K562 (cell line): Measurements from ENCODE around the gene MBOAT1. TPM values are rescaled to one million over a fixed set of nuclear protein-coding genes. Genes with fewer than 3 reads are reported as not detected.

Experiments
- ARID3B ChIP-seq: fragments of 250-450 bp; sonication (Bioruptor Pico); IDR thresholded peaks from 2 replicates; pipeline ENCODE4 v1.4.0; 2020; ENCODE audit warnings: borderline replicate concordance
- CHCHD3 ChIP-seq: fragments of 250-450 bp; sonication (Bioruptor Pico); IDR thresholded peaks from 2 replicates; pipeline ENCODE4 v2.1.2; 2022; ENCODE audit warnings: mild to moderate bottlenecking
- DACH1 ChIP-seq: fragments of 450-650 bp; IDR thresholded peaks from 2 replicates; pipeline ENCODE4 v1.6.1; 2018; ENCODE audit not compliant: partially characterized antibody
- ELF1 ChIP-seq: fragments of 200-800 bp; sonication (Bioruptor generic); IDR thresholded peaks from 2 replicates; pipeline ENCODE4 v1.6.1; 2016; ENCODE audit warnings: missing genetic modification characterization, missing compliant biosample characterization
- EP300 ChIP-seq: IDR thresholded peaks from 2 replicates; pipeline ENCODE4 v1.6.1; 2012; ENCODE audit warnings: low read length, improper control_type of control experiment
- ETS1 ChIP-seq: conservative IDR thresholded peaks from 2 replicates; pipeline ENCODE4 v1.6.1; 2011; ENCODE audit warnings: low read depth, mild to moderate bottlenecking, low read length; ENCODE audit not compliant: control insufficient read depth
- GABPA ChIP-seq: fragments of 200-800 bp; sonication (Bioruptor generic); conservative IDR thresholded peaks from 2 replicates; pipeline ENCODE4 v1.6.1; 2016; ENCODE audit warnings: low read depth, missing genetic modification characterization, missing compliant biosample characterization
- GATAD2B ChIP-seq: fragments of 450-650 bp; IDR thresholded peaks from 2 replicates; pipeline ENCODE4 v1.6.1; 2017; ENCODE audit warnings: mild to moderate bottlenecking, borderline replicate concordance
- HLTF ChIP-seq: fragments of 450-650 bp; IDR thresholded peaks from 2 replicates; pipeline ENCODE4 v1.6.1; 2016
- MECOM ChIP-seq: fragments of 250-450 bp; sonication (Bioruptor Pico); IDR thresholded peaks from 2 replicates; pipeline ENCODE4 v1.8.0; 2022; ENCODE audit warnings: inconsistent platforms
- MNT ChIP-seq, 2 experiments: fragments of 450-650 bp; conservative IDR thresholded peaks; 2 replicates each; pipeline ENCODE4 v1.6.1; 2017; ENCODE audit warnings: mild to moderate bottlenecking in 2 of 2, moderate library complexity in 2 of 2
- POLR2AphosphoS5 ChIP-seq: IDR thresholded peaks from 2 replicates; pipeline ENCODE4 v1.6.1; 2011; ENCODE audit warnings: mild to moderate bottlenecking, low read depth, low read length, moderate library complexity; ENCODE audit not compliant: control insufficient read depth, insufficient read depth
- SP1 ChIP-seq: sonication (generic); formaldehyde crosslinking; IDR thresholded peaks from 2 replicates; pipeline ENCODE4 v1.8.1; 2022; ENCODE audit warnings: mild to moderate bottlenecking, missing genetic modification reagents
- SP2 ChIP-seq: IDR thresholded peaks from 2 replicates; pipeline ENCODE4 v1.6.1; 2011; ENCODE audit warnings: mild to moderate bottlenecking, low read depth, low read length, moderate library complexity; ENCODE audit not compliant: poor library complexity, severe bottlenecking; ENCODE audit errors: extremely low read depth
- ZBTB5 ChIP-seq: fragments of 450-650 bp; IDR thresholded peaks from 2 replicates; pipeline ENCODE4 v1.6.1; 2017; ENCODE audit warnings: antibody characterized with exemption
- ZEB2 ChIP-seq: fragments of 450-650 bp; IDR thresholded peaks from 2 replicates; pipeline ENCODE4 v1.6.1; 2016
- ZNF23 ChIP-seq: fragments of 250-450 bp; sonication (Bioruptor Pico); IDR thresholded peaks from 2 replicates; pipeline ENCODE4 v1.4.0; 2020; ENCODE audit warnings: mild to moderate bottlenecking
- ZNF3 ChIP-seq: fragments of 250-450 bp; sonication (Bioruptor Pico); IDR thresholded peaks from 2 replicates; pipeline ENCODE4 v1.5.0; 2021; ENCODE audit warnings: mild to moderate bottlenecking, moderate library complexity
- ZNF316 ChIP-seq: fragments of 450-650 bp; IDR thresholded peaks from 2 replicates; pipeline ENCODE4 v1.6.1; 2016
- ZNF449 ChIP-seq: fragments of 250-450 bp; sonication (Bioruptor Pico); IDR thresholded peaks from 2 replicates; pipeline ENCODE4 v1.8.0; 2022; ENCODE audit warnings: moderate library complexity, mild to moderate bottlenecking, inconsistent platforms
- ZNF584 ChIP-seq: fragments of 200-800 bp; sonication (Bioruptor generic); IDR thresholded peaks from 2 replicates; pipeline ENCODE4 v1.6.1; 2016; ENCODE audit warnings: low read depth, mild to moderate bottlenecking, missing genetic modification characterization, missing compliant biosample characterization
- ZNF766 ChIP-seq: fragments of 200-800 bp; sonication (Bioruptor generic); conservative IDR thresholded peaks from 2 replicates; pipeline ENCODE4 v1.6.1; 2016; ENCODE audit warnings: missing genetic modification characterization, missing compliant biosample characterization
- polyA plus RNA-seq, 8 experiments: library from polyadenylated mRNA; depleted of rRNA in 4 of 8; stranded (reverse) in 5 of 8; unstranded in 3 of 8; fragments of >200 nt; fragmentation: Nextera tagmentation in 2 of 8; fragmentation: Illumina TruSeq in 1 of 8; extraction: Ambion mirVana in 2 of 8; extraction: Trizol in 1 of 8; gene quantifications; 2 replicates each; pipeline versions ENCODE4 v1.2.1 to v1.2.3, GENCODE V29; 2011 to 2014; ENCODE audit warnings: inconsistent platforms in 1 of 8, missing spikeins in 1 of 8
- total RNA-seq, 7 experiments: library from RNA; depleted of rRNA in 6 of 7; stranded (reverse); fragments of >200 nt in 6 of 7; fragmentation: Illumina TruSeq in 2 of 7; extraction: Trizol in 2 of 7; gene quantifications; 2 replicates each; pipeline versions ENCODE4 v1.2.1 to v1.2.3, GENCODE V29; 2011 to 2021; ENCODE audit warnings: low replicate concordance in 1 of 7

Gene MBOAT1
- total and polyA plus RNA-seq, 9 of the 15 experiments (the other 6 are each of a cell fraction or from before 2014, with no cell fraction given), result 0.13 to 16.5 (median 10.3) TPM

GRCh38 chr6:20069021-20069522, 143.2 kb downstream of the MBOAT1 start (continued):
- TF ChIP-seq ETS1, result peak; percentile 92
- peak; percentile 63; the same call in 1 of the 2 replicates for TF ChIP-seq GATAD2B
- no peak for TF ChIP-seq ZBTB5
- no peak for TF ChIP-seq SP2
- TF ChIP-seq ZNF316, result no peak
- TF ChIP-seq ZNF23 (CRISPR knock-in tag), result no peak
- TF ChIP-seq ELF1, result peak; percentile 74
- TF ChIP-seq CHCHD3, result no peak
- peak; percentile 70 for TF ChIP-seq ZNF766 (CRISPR knock-in tag)
- TF ChIP-seq DACH1, result peak; percentile 64
- TF ChIP-seq ZNF3 (CRISPR knock-in tag), result no peak
- peak; percentile 80; the same call in 1 of the 2 replicates for TF ChIP-seq MECOM (CRISPR knock-in tag)
- peak; percentile 83 for TF ChIP-seq GABPA
- TF ChIP-seq ZNF449, result no peak
- TF ChIP-seq SP1, result 0 out of 2 replicates have a peak, but pooled peaks have one; percentile 51
- TF ChIP-seq ARID3B, result no peak
- peak; percentile 74; the same call in 1 of the 2 replicates for TF ChIP-seq ZEB2
- peak; percentile 34 to 76; a peak in 2 of 4 replicates for TF ChIP-seq MNT (conservative IDR thresholded peaks at IDR 0.05)
- peak; percentile 96 for TF ChIP-seq POLR2AphosphoS5
- TF ChIP-seq ZNF584 (CRISPR knock-in tag), result peak; percentile 85; the same call in 1 of the 2 replicates
- peak; percentile 94 for TF ChIP-seq EP300
- TF ChIP-seq HLTF, result peak; percentile 65; the same call in 1 of the 2 replicates
